ENCODE results near the gene TMEM106B.

DNA sequence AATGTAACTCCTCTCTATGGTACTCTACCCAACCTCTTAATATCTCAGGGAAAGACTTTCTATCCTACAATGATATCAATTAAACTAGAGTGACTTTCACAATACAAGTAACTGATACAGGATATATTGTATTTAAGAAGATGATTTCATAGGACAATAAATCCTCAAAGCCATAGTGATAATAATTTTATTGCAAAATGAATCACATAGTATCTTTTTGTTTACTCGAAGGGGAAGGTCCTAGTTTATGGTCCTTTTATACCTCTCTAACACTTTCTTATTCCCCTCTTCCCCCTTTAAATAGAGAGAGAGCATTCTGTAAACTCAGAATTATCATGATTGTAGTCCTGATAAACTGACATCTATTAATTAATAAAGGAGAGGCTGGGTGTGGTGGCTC lies 56.4 kb downstream of the TMEM106B start:
- no peak for TF ChIP-seq POLR2AphosphoS5 (IDR thresholded peaks at IDR 0.05; ENCODE audit: low read depth, low read length)
- TF ChIP-seq CTCF (IDR thresholded peaks at IDR 0.05 in 2 of 3, conservative IDR thresholded peaks at IDR 0.05 in 1 of 3; ENCODE audit: borderline replicate concordance in 1 of 3, insufficient read depth in 1 of 3, low read depth in 2 of 3, low read length in 2 of 3), result no peak
- TF ChIP-seq POLR2A (IDR thresholded peaks at IDR 0.05; ENCODE audit: borderline replicate concordance, extremely low read depth, insufficient read depth, insufficient read length), result no peak
- TF ChIP-seq YY1 (IDR thresholded peaks at IDR 0.05; ENCODE audit: extremely low read depth, insufficient replicate concordance, low read depth, low read length), result no peak
- no peak for TF ChIP-seq REST (IDR thresholded peaks at IDR 0.05; ENCODE audit: low read depth)
- TF ChIP-seq MAX (IDR thresholded peaks at IDR 0.05), result no peak
- TF ChIP-seq EZH2 (IDR thresholded peaks at IDR 0.05), result no peak
- no peak for TF ChIP-seq ZBTB33 (IDR thresholded peaks at IDR 0.05; ENCODE audit: extremely low read depth, insufficient replicate concordance, low read length)

Data from HCT116 (cell line).